Urinary bladder (tissue), 4 donors: ENCODE data around the gene CNTN4. TPM values are rescaled to one million over a fixed set of nuclear protein-coding genes. Genes with fewer than 3 reads are reported as not detected.
A peak's percentile ranks its signal among the peaks of the same experiment; 100 is the strongest.

Experiments used
- DNase-seq: peaks from one replicate; pipeline ENCODE4 v3.0.0-alpha.2; 2015; ENCODE audit errors: extremely low spot score
- H3K27ac ChIP-seq: one replicate; pipeline ENCODE4 v1.5.1; 2013; ENCODE audit warnings: low read depth, mild to moderate bottlenecking, moderate library complexity
- H3K36me3 ChIP-seq: one replicate; pipeline ENCODE4 v1.6.1; 2013; ENCODE audit warnings: mild to moderate bottlenecking, moderate library complexity; ENCODE audit not compliant: insufficient read depth
- H3K4me1 ChIP-seq: one replicate; pipeline ENCODE4 v1.6.1; 2013; ENCODE audit warnings: mild to moderate bottlenecking, moderate library complexity; ENCODE audit not compliant: insufficient read depth
- H3K4me3 ChIP-seq: one replicate; pipeline ENCODE4 v1.5.1; 2013; ENCODE audit warnings: low read depth, low read length
- WGBS: extraction: QIAGEN DNeasy Blood & Tissue Kit; methylation state at CpG from one replicate; pipeline ENCODE4 v1.1.7; 2013; 5-methylcytosine and 5-hydroxymethylcytosine counted together
- polyA plus RNA-seq: library from polyadenylated mRNA; stranded (reverse); fragments of 200-250 nt; gene quantifications from one replicate; pipeline ENCODE4 v1.2.3, GENCODE V29; 2013
- total RNA-seq: library from RNA; depleted of rRNA; stranded (reverse); fragments of >200 nt; gene quantifications from one replicate; pipeline ENCODE4 v1.2.3, GENCODE V29; 2014
- donor health status: healthy with polysubstance abuse.
- donor health status: healthy.

CNTN4 gene
- total and polyA plus RNA-seq, 2 donors, result 7.2 to 56.6 TPM

GRCh38 chr3:2826453-2826852, 727.8 kb downstream of the CNTN4 start:
- Histone ChIP-seq H3K4me1 (no peaks in the 10 kb centered on the region), H3K36me3 (no peaks in the 10 kb centered on the region), H3K27ac (no peak overlapping the region), H3K4me3 (no peak overlapping the region)
- DNase-seq, result no peak
- WGBS, result 69% methylated on average over 3 of the region's 3 CpGs

DNA sequence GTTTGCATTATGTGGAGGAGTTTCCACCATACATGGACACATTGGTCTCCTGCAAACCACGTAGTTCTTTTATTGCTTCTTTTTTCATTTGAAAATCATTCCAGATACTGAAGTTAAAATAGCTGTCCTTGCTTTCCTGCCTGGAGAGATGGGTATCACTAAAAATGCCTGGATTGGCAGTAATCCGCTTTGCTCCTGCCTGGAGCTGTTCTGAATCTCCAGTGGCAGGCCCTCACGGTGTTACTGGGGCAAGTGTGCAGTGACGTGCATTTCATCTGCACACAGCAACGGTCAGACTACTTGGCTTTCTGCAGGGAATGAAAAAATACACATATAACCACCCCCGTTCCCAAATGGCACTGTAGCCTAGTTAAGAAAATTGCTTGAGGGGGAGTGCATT, 738.6 kb downstream of the CNTN4 start:
- no peaks in the 10 kb centered on the region for H3K36me3 ChIP-seq
- WGBS, result 59% methylated on average over 6 of the region's 6 CpGs

DNA sequence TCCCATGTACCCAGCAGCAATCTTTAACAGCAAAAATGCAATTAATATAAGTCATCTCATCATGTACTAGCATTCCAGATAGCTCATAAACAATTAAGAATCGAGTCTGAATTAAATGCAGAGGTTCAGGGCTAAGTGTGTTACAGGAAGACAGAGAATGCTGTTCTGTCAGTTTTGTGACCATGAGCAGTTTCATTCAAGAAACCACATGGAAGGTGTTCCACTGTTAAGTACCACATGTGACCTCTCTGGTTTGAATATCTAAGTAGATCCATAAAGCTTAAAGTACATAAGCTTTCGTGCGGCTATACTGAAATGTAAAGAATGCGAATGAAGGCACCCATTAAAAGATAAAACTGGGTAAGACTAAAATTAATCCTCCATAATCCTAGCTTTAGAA, 739.2 kb downstream of the CNTN4 start:
- Histone ChIP-seq H3K4me3 (no peak overlapping the region), H3K36me3 (no peaks in the 10 kb centered on the region), H3K4me1 (no peaks in the 10 kb centered on the region), H3K27ac (no peak overlapping the region)
- no peak for DNase-seq
- 75% methylated on average over 4 of the region's 4 CpGs for WGBS

More for the DNA sequence above, 738.6 kb downstream of the CNTN4 start:
- DNase-seq, result no peak
- H3K4me1 ChIP-seq, result no peaks in the 10 kb centered on the region
- no peak overlapping the region for H3K4me3 ChIP-seq
- no peak overlapping the region for H3K27ac ChIP-seq

DNA sequence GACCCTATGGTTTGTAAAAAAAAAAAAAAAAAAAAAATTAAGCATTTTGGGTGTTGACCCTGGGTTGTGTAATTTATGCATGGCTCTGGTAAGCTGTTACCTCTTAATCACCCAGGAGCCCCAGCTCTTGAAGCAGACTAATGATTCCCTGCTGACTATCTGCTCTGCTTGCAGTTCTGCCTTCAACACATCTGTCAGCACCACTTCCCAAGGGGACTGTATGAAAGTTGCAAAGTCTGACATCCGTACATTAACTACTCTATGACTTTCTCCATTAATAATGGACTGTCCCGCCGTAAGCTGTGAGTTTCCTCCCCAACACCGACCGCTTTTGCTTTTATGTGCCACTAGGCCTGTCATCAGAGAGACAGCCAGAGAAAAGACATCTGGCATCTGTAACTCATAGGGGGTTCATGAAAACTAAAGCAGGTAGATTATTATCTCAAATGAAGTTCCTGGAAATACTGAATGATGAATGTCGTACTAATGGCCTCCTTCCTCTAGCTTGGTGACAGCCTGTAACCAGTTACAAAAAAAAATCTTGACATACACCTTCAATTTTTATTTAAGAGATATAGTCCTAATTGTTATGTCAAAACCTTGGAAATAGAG, 740.0 kb downstream of the CNTN4 start:
- Histone ChIP-seq H3K27ac (no peak overlapping the region), H3K4me1 (no peaks in the 10 kb centered on the region), H3K4me3 (no peak overlapping the region), H3K36me3 (no peaks in the 10 kb centered on the region)
- DNase-seq, result no peak
- WGBS, result 81% methylated on average over 6 of the region's 6 CpGs

GRCh38 chr3:2839876-2840275, 741.2 kb downstream of the CNTN4 start:
- WGBS, result 56% methylated on average over 3 of the region's 3 CpGs
- DNase-seq, result no peak

GRCh38 chr3:2847062-2847841, 748.6 kb downstream of the CNTN4 start:
- 62% methylated on average over 3 of the region's 3 CpGs for WGBS
- DNase-seq, result no peak
- H3K27ac ChIP-seq, result no peak overlapping the region

More at GRCh38 chr3:2839876-2840275, 741.2 kb downstream of the CNTN4 start:
- no peaks in the 10 kb centered on the region for H3K36me3 ChIP-seq
- H3K27ac ChIP-seq, result no peak overlapping the region
- H3K4me3 ChIP-seq, result no peak overlapping the region
- H3K4me1 ChIP-seq, result no peaks in the 10 kb centered on the region

DNA sequence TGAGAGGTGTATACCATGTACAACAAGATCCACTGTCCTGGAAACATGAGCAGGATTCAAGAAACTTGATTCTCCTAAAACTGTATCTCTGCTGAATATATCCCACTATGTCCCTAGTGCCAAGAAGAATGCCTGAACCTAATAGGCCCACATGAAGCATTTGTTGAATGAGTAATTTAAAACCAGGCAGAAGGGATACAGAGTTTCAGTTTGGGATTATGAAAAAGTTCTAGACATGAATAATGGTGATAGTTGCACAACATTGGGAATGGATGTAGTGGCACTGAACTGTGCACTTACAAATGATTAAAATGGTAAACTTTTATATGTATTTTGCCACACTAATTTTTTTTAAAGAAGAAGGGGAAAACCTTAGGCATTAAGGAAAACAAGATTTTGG, 750.4 kb downstream of the CNTN4 start:
- Histone ChIP-seq H3K4me3 (no peak overlapping the region), H3K36me3 (no peaks in the 10 kb centered on the region), H3K27ac (no peak overlapping the region), H3K4me1 (no peaks in the 10 kb centered on the region)
- no peak for DNase-seq

More at GRCh38 chr3:2847062-2847841, 748.6 kb downstream of the CNTN4 start:
- no peaks in the 10 kb centered on the region for H3K36me3 ChIP-seq
- H3K4me3 ChIP-seq, result no peak overlapping the region
- no peaks in the 10 kb centered on the region for H3K4me1 ChIP-seq

DNA sequence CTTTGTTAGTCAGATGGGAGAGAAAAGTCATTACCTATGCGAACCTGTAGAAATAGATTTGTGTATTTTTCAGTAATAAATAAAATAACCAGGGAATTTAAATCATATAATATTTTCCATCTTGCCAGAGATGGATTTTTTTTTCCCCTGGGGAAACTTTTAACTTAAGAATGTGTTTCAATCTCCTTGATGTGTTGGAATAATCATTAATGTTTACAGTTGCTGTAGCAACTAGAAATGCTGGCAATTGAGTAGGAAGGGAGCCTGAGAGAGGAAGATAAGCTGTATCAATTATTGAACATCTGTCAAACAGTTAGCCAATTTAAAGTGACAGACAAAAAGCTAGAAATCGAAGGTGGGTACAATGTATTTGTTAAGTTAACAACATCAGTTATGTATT, 752.0 kb downstream of the CNTN4 start:
- no peaks in the 10 kb centered on the region for H3K4me1 ChIP-seq
- WGBS, result 83% methylated on average over 2 of the region's 2 CpGs
- H3K4me3 ChIP-seq, result no peak overlapping the region
- H3K27ac ChIP-seq, result no peak overlapping the region
- H3K36me3 ChIP-seq, result no peaks in the 10 kb centered on the region
- DNase-seq, result no peak

GRCh38 chr3:2851361-2851760, 752.7 kb downstream of the CNTN4 start:
- WGBS, result 42% methylated on average over 3 of the region's 3 CpGs
- Histone ChIP-seq H3K4me3 (no peak overlapping the region), H3K27ac (no peak overlapping the region), H3K36me3 (no peaks in the 10 kb centered on the region), H3K4me1 (no peaks in the 10 kb centered on the region)
- no peak for DNase-seq

GRCh38 chr3:2851835-2852234, 753.2 kb downstream of the CNTN4 start:
- Histone ChIP-seq H3K27ac (no peak overlapping the region), H3K4me3 (no peak overlapping the region), H3K36me3 (no peaks in the 10 kb centered on the region), H3K4me1 (no peaks in the 10 kb centered on the region)
- 7% methylated on average over 1 of the region's 1 CpG for WGBS
- peak; percentile 8 for DNase-seq

DNA sequence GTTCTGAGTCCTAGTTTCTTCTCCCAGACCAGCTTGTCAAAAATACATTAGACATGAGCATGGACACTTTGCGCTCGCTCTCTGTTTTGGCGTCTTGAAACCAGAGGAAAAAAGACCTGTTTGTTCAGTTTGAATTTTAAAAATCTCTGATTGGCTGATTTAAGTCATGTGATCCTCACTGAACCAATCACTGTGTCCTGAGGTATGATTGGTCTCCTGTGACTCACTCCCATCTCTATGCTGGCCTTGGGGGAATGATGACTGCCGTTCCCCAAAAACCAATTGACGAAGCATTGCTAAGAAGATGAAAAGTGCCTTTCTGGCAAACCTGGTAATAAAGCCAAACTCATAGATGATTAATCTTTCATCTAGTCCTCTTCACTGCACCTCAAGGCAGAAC, 755.0 kb downstream of the CNTN4 start:
- Histone ChIP-seq H3K36me3 (no peaks in the 10 kb centered on the region), H3K4me1 (no peaks in the 10 kb centered on the region), H3K27ac (no peak overlapping the region), H3K4me3 (no peak overlapping the region)
- 78% methylated on average over 5 of the region's 5 CpGs for WGBS
- no peak for DNase-seq

- Histone ChIP-seq H3K27ac (no peak overlapping the region), H3K36me3 (no peaks in the 10 kb centered on the region), H3K4me3 (no peak overlapping the region), H3K4me1 (no peaks in the 10 kb centered on the region)
- no peak for DNase-seq
- 66% methylated on average over 12 of the region's 12 CpGs for WGBS
These were observed 757.8 kb downstream of the CNTN4 start for GRCh38 chr3:2856138-2857133.

DNA sequence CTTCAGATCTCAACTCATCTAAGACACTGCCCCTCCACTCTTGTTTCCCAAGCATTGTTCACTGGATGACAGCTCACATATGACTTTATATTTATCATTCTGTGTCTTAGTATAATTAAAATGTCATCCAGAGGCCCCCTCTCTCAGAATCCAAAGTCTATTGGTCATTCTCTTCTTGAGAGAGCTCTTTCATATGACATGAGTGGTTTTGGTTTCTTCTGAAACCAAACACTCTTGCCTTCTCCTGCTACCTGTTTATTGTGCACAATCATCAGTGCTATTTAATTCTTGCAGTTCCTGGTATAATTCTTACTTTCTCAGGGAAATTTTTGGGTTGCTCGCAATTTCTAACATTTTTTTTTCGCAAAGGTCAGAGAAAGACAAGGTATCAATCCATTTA, 762.0 kb downstream of the CNTN4 start:
- Histone ChIP-seq H3K4me1 (no peaks in the 10 kb centered on the region), H3K27ac (no peak overlapping the region), H3K4me3 (no peak overlapping the region), H3K36me3 (no peaks in the 10 kb centered on the region)
- 100% methylated on average over 2 of the region's 2 CpGs for WGBS
- DNase-seq, result no peak
